ENCODE data around the gene AK5.

Gene AK5

GRCh38 chr1:77279929-77280328 is 1.9 kb upstream of the AK5 start:
- Histone ChIP-seq H3K4me3 (ENCODE audit: low read length in 2 of 2) (no peak overlapping the region), H3K4me2 (ENCODE audit: insufficient read depth, low read length, poor library complexity, severe bottlenecking) (no peak overlapping the region), H3K9ac (ENCODE audit: low read depth, low read length, poor library complexity) (no peak overlapping the region), H2BK5ac (ENCODE audit: low read length) (no peak overlapping the region), H3K4ac (ENCODE audit: low read length) (no peak overlapping the region), H2BK15ac (ENCODE audit: low read length) (no peak overlapping the region), H3K27ac (replicated peaks; ENCODE audit: low read length) (no peak overlapping the region), H3K79me1 (ENCODE audit: low read depth, low read length) (no peaks in the 10 kb centered on the region), H3K36me3 (replicated peaks in 1 of 2; ENCODE audit: control insufficient read depth in 2 of 2, insufficient read depth in 2 of 2, low read length in 2 of 2) (no peaks in the 10 kb centered on the region), H3K18ac (ENCODE audit: low read length) (no peak overlapping the region), H3K14ac (ENCODE audit: low read length) (no peak overlapping the region), H3K23ac (ENCODE audit: low read depth, low read length, poor library complexity) (no peak overlapping the region), H2AK5ac (ENCODE audit: low read depth, low read length) (no peak overlapping the region), H4K8ac (ENCODE audit: low read depth, low read length) (no peak overlapping the region), H3K9me3 (replicated peaks in 1 of 2; ENCODE audit: control insufficient read depth in 2 of 2, insufficient read depth in 1 of 2, low read depth in 1 of 2, low read length in 2 of 2) (no peaks in the 10 kb centered on the region), H2AFZ (ENCODE audit: low read length) (no peak overlapping the region), H2BK12ac (ENCODE audit: low read length) (no peak overlapping the region), H3K27me3 (ENCODE audit: control insufficient read depth in 3 of 3, insufficient read depth in 3 of 3, low read depth in 1 of 3, low read length in 3 of 3) (peaks cover 2 to 31% (median 20%) of the 10 kb centered on the region in 3 experiments), H3K4me1 (ENCODE audit: control insufficient read depth in 2 of 2, insufficient read depth in 1 of 2, low read depth in 1 of 2, low read length in 2 of 2) (peaks cover 0 to 3% of the 10 kb centered on the region in 2 donors), H4K91ac (ENCODE audit: low read depth, low read length, poor library complexity) (no peak overlapping the region), H2BK120ac (ENCODE audit: low read depth, low read length) (no peak overlapping the region)
- no peak for DNase-seq (ENCODE audit: low spot score)
- WGBS, 2 donors (ENCODE audit: extremely low coverage in 2 of 2, insufficient read length in 2 of 2, insufficient replicate concordance in 1 of 2) = no CpG with 5 or more reads among the region's 2 CpGs

- no peaks in the 10 kb centered on the region for H3K9me3 ChIP-seq (replicated peaks in 1 of 2; ENCODE audit: control insufficient read depth in 2 of 2, insufficient read depth in 1 of 2, low read depth in 1 of 2, low read length in 2 of 2)
- H4K91ac ChIP-seq (ENCODE audit: low read depth, low read length, poor library complexity) = no peak overlapping the region
- H4K8ac ChIP-seq (ENCODE audit: low read depth, low read length) = no peak overlapping the region
- H3K79me1 ChIP-seq (ENCODE audit: low read depth, low read length) = no peaks in the 10 kb centered on the region
- no peak overlapping the region for H3K23ac ChIP-seq (ENCODE audit: low read depth, low read length, poor library complexity)
- no peak overlapping the region for H3K27ac ChIP-seq (replicated peaks; ENCODE audit: low read length)
- no peak overlapping the region for H3K18ac ChIP-seq (ENCODE audit: low read length)
- no peak overlapping the region for H2AK5ac ChIP-seq (ENCODE audit: low read depth, low read length)
- H3K9ac ChIP-seq (ENCODE audit: low read depth, low read length, poor library complexity) = no peak overlapping the region
- no peak overlapping the region for H3K4me3 ChIP-seq (ENCODE audit: low read length in 2 of 2)
- no CpG with 5 or more reads among the region's 4 CpGs for WGBS, 2 donors (ENCODE audit: extremely low coverage in 2 of 2, insufficient read length in 2 of 2, insufficient replicate concordance in 1 of 2)
- no peak overlapping the region for H2BK120ac ChIP-seq (ENCODE audit: low read depth, low read length)
- H3K14ac ChIP-seq (ENCODE audit: low read length) = no peak overlapping the region
- H2AFZ ChIP-seq (ENCODE audit: low read length) = no peak overlapping the region
- no peaks in the 10 kb centered on the region for H3K36me3 ChIP-seq (replicated peaks in 1 of 2; ENCODE audit: control insufficient read depth in 2 of 2, insufficient read depth in 2 of 2, low read length in 2 of 2)
- H3K4me1 ChIP-seq (ENCODE audit: control insufficient read depth in 2 of 2, insufficient read depth in 1 of 2, low read depth in 1 of 2, low read length in 2 of 2) = peaks cover 0 to 3% of the 10 kb centered on the region in 2 donors
- H3K4ac ChIP-seq (ENCODE audit: low read length) = no peak overlapping the region
- DNase-seq (ENCODE audit: low spot score) = no peak
- H2BK5ac ChIP-seq (ENCODE audit: low read length) = no peak overlapping the region
- H3K27me3 ChIP-seq (ENCODE audit: control insufficient read depth in 3 of 3, insufficient read depth in 3 of 3, low read depth in 1 of 3, low read length in 3 of 3) = peaks cover 2 to 31% (median 20%) of the 10 kb centered on the region in 3 experiments
- no peak overlapping the region for H2BK12ac ChIP-seq (ENCODE audit: low read length)
- no peak overlapping the region for H2BK15ac ChIP-seq (ENCODE audit: low read length)
- H3K4me2 ChIP-seq (ENCODE audit: insufficient read depth, low read length, poor library complexity, severe bottlenecking) = no peak overlapping the region
These were observed 857 bp upstream of the AK5 start for GRCh38 chr1:77280962-77281361.

GRCh38 chr1:77282187-77282865 is 507 bp downstream of the AK5 start:
- H3K23ac ChIP-seq (ENCODE audit: low read depth, low read length, poor library complexity) = no peak overlapping the region
- H2AFZ ChIP-seq (ENCODE audit: low read length) = peak overlapping the region; percentile 97
- WGBS, 2 donors (ENCODE audit: extremely low coverage in 2 of 2, insufficient read length in 2 of 2, insufficient replicate concordance in 1 of 2) = no CpG with 5 or more reads among the region's 47 CpGs
- H2BK120ac ChIP-seq (ENCODE audit: low read depth, low read length) = peak overlapping the region; percentile 27
- no peak overlapping the region for H2BK12ac ChIP-seq (ENCODE audit: low read length)
- no peak overlapping the region for H3K27ac ChIP-seq (replicated peaks; ENCODE audit: low read length)
- H3K79me1 ChIP-seq (ENCODE audit: low read depth, low read length) = no peaks in the 10 kb centered on the region
- peak overlapping the region; percentile 99 for H3K4me2 ChIP-seq (ENCODE audit: insufficient read depth, low read length, poor library complexity, severe bottlenecking)
- H3K18ac ChIP-seq (ENCODE audit: low read length) = peak overlapping the region; percentile 90
- no peaks in the 10 kb centered on the region for H3K36me3 ChIP-seq (replicated peaks in 1 of 2; ENCODE audit: control insufficient read depth in 2 of 2, insufficient read depth in 2 of 2, low read length in 2 of 2)
- H3K14ac ChIP-seq (ENCODE audit: low read length) = peak overlapping the region; percentile 59
- peaks cover 0 to 3% of the 10 kb centered on the region in 2 donors for H3K4me1 ChIP-seq (ENCODE audit: control insufficient read depth in 2 of 2, insufficient read depth in 1 of 2, low read depth in 1 of 2, low read length in 2 of 2)
- DNase-seq (ENCODE audit: low spot score) = peak; percentile 45
- H3K4me3 ChIP-seq (ENCODE audit: low read length in 2 of 2) = peak overlapping the region; percentile 59 to 85
- no peak overlapping the region for H2BK5ac ChIP-seq (ENCODE audit: low read length)
- no peaks in the 10 kb centered on the region for H3K9me3 ChIP-seq (replicated peaks in 1 of 2; ENCODE audit: control insufficient read depth in 2 of 2, insufficient read depth in 1 of 2, low read depth in 1 of 2, low read length in 2 of 2)
- H4K8ac ChIP-seq (ENCODE audit: low read depth, low read length) = no peak overlapping the region
- H2AK5ac ChIP-seq (ENCODE audit: low read depth, low read length) = no peak overlapping the region
- H3K9ac ChIP-seq (ENCODE audit: low read depth, low read length, poor library complexity) = peak overlapping the region; percentile 90
- H4K91ac ChIP-seq (ENCODE audit: low read depth, low read length, poor library complexity) = no peak overlapping the region
- H3K27me3 ChIP-seq (ENCODE audit: control insufficient read depth in 3 of 3, insufficient read depth in 3 of 3, low read depth in 1 of 3, low read length in 3 of 3) = peaks cover 2 to 31% (median 20%) of the 10 kb centered on the region in 3 experiments
- peak overlapping the region; percentile 94 for H2BK15ac ChIP-seq (ENCODE audit: low read length)
- no peak overlapping the region for H3K4ac ChIP-seq (ENCODE audit: low read length)

- no peak overlapping the region for H3K4ac ChIP-seq (ENCODE audit: low read length)
- no peak overlapping the region for H3K23ac ChIP-seq (ENCODE audit: low read depth, low read length, poor library complexity)
- H3K36me3 ChIP-seq (replicated peaks in 1 of 2; ENCODE audit: control insufficient read depth in 2 of 2, insufficient read depth in 2 of 2, low read length in 2 of 2) = no peaks in the 10 kb centered on the region
- no peaks in the 10 kb centered on the region for H3K9me3 ChIP-seq (replicated peaks in 1 of 2; ENCODE audit: control insufficient read depth in 2 of 2, insufficient read depth in 1 of 2, low read depth in 1 of 2, low read length in 2 of 2)
- no peak overlapping the region for H3K14ac ChIP-seq (ENCODE audit: low read length)
- H4K8ac ChIP-seq (ENCODE audit: low read depth, low read length) = no peak overlapping the region
- no peaks in the 10 kb centered on the region for H3K79me1 ChIP-seq (ENCODE audit: low read depth, low read length)
- no peak overlapping the region for H2BK120ac ChIP-seq (ENCODE audit: low read depth, low read length)
- H2BK15ac ChIP-seq (ENCODE audit: low read length) = no peak overlapping the region
- H3K18ac ChIP-seq (ENCODE audit: low read length) = no peak overlapping the region
- no peak overlapping the region for H2BK5ac ChIP-seq (ENCODE audit: low read length)
- no peak overlapping the region for H3K9ac ChIP-seq (ENCODE audit: low read depth, low read length, poor library complexity)
- no peak overlapping the region for H4K91ac ChIP-seq (ENCODE audit: low read depth, low read length, poor library complexity)
- peak overlapping the region; percentile 59 to 85 for H3K4me3 ChIP-seq (ENCODE audit: low read length in 2 of 2)
- WGBS, 2 donors (ENCODE audit: extremely low coverage in 2 of 2, insufficient read length in 2 of 2, insufficient replicate concordance in 1 of 2) = no CpG with 5 or more reads among the region's 22 CpGs
- H2AK5ac ChIP-seq (ENCODE audit: low read depth, low read length) = no peak overlapping the region
- peak overlapping the region; percentile 99 for H3K4me2 ChIP-seq (ENCODE audit: insufficient read depth, low read length, poor library complexity, severe bottlenecking)
- H2AFZ ChIP-seq (ENCODE audit: low read length) = peak overlapping the region; percentile 97
- H3K27ac ChIP-seq (replicated peaks; ENCODE audit: low read length) = no peak overlapping the region
- peaks cover 2 to 25% (median 20%) of the 10 kb centered on the region in 3 experiments for H3K27me3 ChIP-seq (ENCODE audit: control insufficient read depth in 3 of 3, insufficient read depth in 3 of 3, low read depth in 1 of 3, low read length in 3 of 3)
- DNase-seq (ENCODE audit: low spot score) = no peak
- peaks cover 0 to 3% of the 10 kb centered on the region in 2 donors for H3K4me1 ChIP-seq (ENCODE audit: control insufficient read depth in 2 of 2, insufficient read depth in 1 of 2, low read depth in 1 of 2, low read length in 2 of 2)
- H2BK12ac ChIP-seq (ENCODE audit: low read length) = no peak overlapping the region
These were observed 1.2 kb downstream of the AK5 start for GRCh38 chr1:77282866-77283539.
